IMR-90 (cell line): ENCODE results near the gene ITGAE. TPM values are rescaled to one million over a fixed set of nuclear protein-coding genes. Genes with fewer than 3 reads are reported as not detected.

Source experiments
- ATAC-seq: fragments of 200-7000 bp; cut with Tn5 transposase; 2 replicates; pipeline ENCODE4 v1.9.1; 2020; ENCODE audit warnings: low read depth, mild to moderate bottlenecking, moderate library complexity
- BruUV-seq: library from RNA; stranded (reverse); fragments of 400-500 nt; replicated peaks from 2 replicates; lab custom pipeline; 2021; lab: Mats Ljungman, UMichigan
- CTCF ChIA-PET: fragments of 300-600 bp; formaldehyde crosslinking; extraction: SDS; loops from one replicate; lab custom pipeline; 2021; ENCODE audit warnings: antibody characterized with exemption; lab: Yijun Ruan, JAX
- POLR2A ChIA-PET: fragments of 300-600 bp; sonication (Branson Sonifier 250); formaldehyde crosslinking; loops from one replicate; lab custom pipeline; 2022; ENCODE audit warnings: antibody characterized with exemption; ENCODE audit not compliant: unreplicated experiment; lab: Charles Lee
- DNase-seq: peaks from one replicate; pipeline ENCODE4 v3.0.0; 2013
- H2AFZ ChIP-seq: replicated peaks from 2 replicates; pipeline ENCODE3; 2013; ENCODE audit warnings: low read length, mild to moderate bottlenecking; ENCODE audit not compliant: poor library complexity
- H2AK5ac ChIP-seq: 2 replicates; pipeline ENCODE4 v1.6.1; 2013; ENCODE audit warnings: low read depth, low read length, inconsistent platforms
- H2AK9ac ChIP-seq: replicated peaks from 2 replicates; pipeline ENCODE3; 2013; ENCODE audit warnings: mild to moderate bottlenecking, low read depth, low read length, moderate library complexity; ENCODE audit not compliant: poor library complexity
- H2BK120ac ChIP-seq: 2 replicates; pipeline ENCODE4 v1.6.1; 2013; ENCODE audit warnings: low read depth, low read length, inconsistent platforms
- H2BK15ac ChIP-seq: 3 replicates; pipeline ENCODE4 v1.6.1; 2013; ENCODE audit warnings: low read depth, low read length, inconsistent platforms
- H2BK20ac ChIP-seq: 2 replicates; pipeline ENCODE4 v1.6.1; 2013; ENCODE audit warnings: low read depth, mild to moderate bottlenecking, inconsistent platforms, low read length, moderate library complexity
- H2BK5ac ChIP-seq: 2 replicates; pipeline ENCODE4 v1.6.1; 2013; ENCODE audit warnings: mild to moderate bottlenecking, low read depth, low read length, inconsistent platforms; ENCODE audit not compliant: poor library complexity, severe bottlenecking
- H3K14ac ChIP-seq: replicated peaks from 2 replicates; pipeline ENCODE4 v1.6.1; 2013; ENCODE audit warnings: low read depth, low read length, inconsistent platforms
- H3K18ac ChIP-seq: 2 replicates; pipeline ENCODE4 v1.6.1; 2013; ENCODE audit warnings: low read depth, low read length, control low read depth
- H3K23ac ChIP-seq: 2 replicates; pipeline ENCODE4 v1.6.1; 2013; ENCODE audit warnings: low read depth, low read length, inconsistent platforms
- H3K27ac ChIP-seq: 2 replicates; pipeline ENCODE4 v1.5.1; 2013; ENCODE audit warnings: mild to moderate bottlenecking, control low read depth, low read length; ENCODE audit not compliant: insufficient read depth
- H3K27me3 ChIP-seq: 2 replicates; pipeline ENCODE4 v1.6.1; 2013; ENCODE audit warnings: low read length; ENCODE audit not compliant: control insufficient read depth, insufficient read depth
- H3K36me3 ChIP-seq: 2 replicates; pipeline ENCODE4 v1.6.1; 2013; ENCODE audit warnings: low read length, mixed read lengths; ENCODE audit not compliant: control insufficient read depth, insufficient read depth
- H3K4ac ChIP-seq: 2 replicates; pipeline ENCODE4 v1.6.1; 2013; ENCODE audit warnings: low read depth, low read length, inconsistent platforms
- H3K4me1 ChIP-seq: 2 replicates; pipeline ENCODE4 v1.6.1; 2013; ENCODE audit warnings: low read length, mixed read lengths; ENCODE audit not compliant: control insufficient read depth, insufficient read depth
- H3K4me2 ChIP-seq: 2 replicates; pipeline ENCODE4 v1.6.1; 2013; ENCODE audit warnings: low read depth, mild to moderate bottlenecking, control low read depth, low read length, moderate library complexity
- H3K4me3 ChIP-seq: 2 replicates; pipeline ENCODE4 v1.5.1; 2013; ENCODE audit warnings: low read depth, mild to moderate bottlenecking, control low read depth, low read length, moderate library complexity; ENCODE audit not compliant: insufficient read depth
- H3K56ac ChIP-seq: 2 replicates; pipeline ENCODE4 v1.6.1; 2013; ENCODE audit warnings: low read length, inconsistent platforms; ENCODE audit not compliant: insufficient read depth; ENCODE audit errors: extremely low read depth
- H3K79me1 ChIP-seq, 2 experiments: 2 replicates each; pipeline ENCODE4 v1.6.1; 2013; ENCODE audit warnings: low read length in 2 of 2, inconsistent platforms in 1 of 2, low read depth in 1 of 2
- H3K9ac ChIP-seq: 2 replicates; pipeline ENCODE4 v1.6.1; 2013; ENCODE audit warnings: low read depth, low read length, control low read depth
- H3K9me1 ChIP-seq: 2 replicates; pipeline ENCODE4 v1.6.1; 2013; ENCODE audit warnings: low read length, inconsistent platforms; ENCODE audit not compliant: insufficient read depth
- H3K9me3 ChIP-seq: 2 replicates; pipeline ENCODE4 v1.6.1; 2013; ENCODE audit warnings: low read length; ENCODE audit not compliant: control insufficient read depth, insufficient read depth
- H4K20me1 ChIP-seq: 2 replicates; pipeline ENCODE4 v1.6.1; 2013; ENCODE audit warnings: low read length, inconsistent platforms; ENCODE audit not compliant: insufficient read depth
- H4K5ac ChIP-seq: 2 replicates; pipeline ENCODE4 v1.6.1; 2013; ENCODE audit warnings: mild to moderate bottlenecking, low read depth, low read length, control low read depth
- H4K8ac ChIP-seq, 2 experiments: 2 replicates each; pipeline ENCODE4 v1.6.1; 2013; ENCODE audit warnings: low read depth in 2 of 2, low read length in 2 of 2, control low read depth in 1 of 2, inconsistent platforms in 1 of 2
- H4K91ac ChIP-seq: 2 replicates; pipeline ENCODE4 v1.6.1; 2013; ENCODE audit warnings: low read depth, low read length, inconsistent platforms; ENCODE audit not compliant: insufficient read depth
- BHLHE40 ChIP-seq: fragments of 150-350 bp; IDR thresholded peaks from 2 replicates; pipeline ENCODE4 v1.6.1; 2016; ENCODE audit warnings: mild to moderate bottlenecking, low read depth, low read length
- CEBPB ChIP-seq: IDR thresholded peaks from 2 replicates; pipeline ENCODE4 v1.6.1; 2012; ENCODE audit warnings: low read depth, low read length, improper control_type of control experiment
- CHD1 ChIP-seq: IDR thresholded peaks from 2 replicates; pipeline ENCODE4 v1.6.1; 2012; ENCODE audit warnings: low read depth, low read length, improper control_type of control experiment
- FOS ChIP-seq: fragments of 150-350 bp; IDR thresholded peaks from 2 replicates; pipeline ENCODE4 v1.6.1; 2016; ENCODE audit warnings: low read depth, low read length
- MAFK ChIP-seq: IDR thresholded peaks from 2 replicates; pipeline ENCODE4 v1.6.1; 2012; ENCODE audit warnings: low read depth, low read length, improper control_type of control experiment
- MAZ ChIP-seq: IDR thresholded peaks from 2 replicates; pipeline ENCODE4 v1.6.1; 2012; ENCODE audit warnings: low read depth, mild to moderate bottlenecking, low read length, improper control_type of control experiment, moderate library complexity, borderline replicate concordance
- MXI1 ChIP-seq: IDR thresholded peaks from 2 replicates; pipeline ENCODE4 v1.6.1; 2012; ENCODE audit warnings: low read depth, mild to moderate bottlenecking, low read length, moderate library complexity, borderline replicate concordance
- POLR2A ChIP-seq: IDR thresholded peaks from 2 replicates; pipeline ENCODE4 v1.6.1; 2012; ENCODE audit warnings: mild to moderate bottlenecking, low read depth, low read length
- RAD21 ChIP-seq: IDR thresholded peaks from 2 replicates; pipeline ENCODE4 v1.6.1; 2012; ENCODE audit warnings: low read length, improper control_type of control experiment
- RCOR1 ChIP-seq: IDR thresholded peaks from 2 replicates; pipeline ENCODE4 v1.6.1; 2012; ENCODE audit warnings: mild to moderate bottlenecking, low read length, improper control_type of control experiment; ENCODE audit not compliant: insufficient replicate concordance
- RFX5 ChIP-seq: IDR thresholded peaks from 2 replicates; pipeline ENCODE4 v1.8.0; 2012; ENCODE audit warnings: low read depth, mild to moderate bottlenecking, low read length, moderate library complexity
- SMC3 ChIP-seq: fragments of 150-350 bp; IDR thresholded peaks from 2 replicates; pipeline ENCODE4 v1.6.1; 2016; ENCODE audit warnings: low read depth, mild to moderate bottlenecking, antibody characterized with exemption, low read length, moderate library complexity
- USF2 ChIP-seq: fragments of 150-350 bp; IDR thresholded peaks from 2 replicates; pipeline ENCODE4 v1.6.1; 2017; ENCODE audit warnings: mild to moderate bottlenecking, antibody characterized with exemption, low read length, low read depth
- WGBS, 2 experiments: methylation state at CpG; one replicate each; pipeline versions ENCODE4 v1.1.5 to v1.1.7; 2013; ENCODE audit warnings: missing lambda C conversion rate in 2 of 2; ENCODE audit not compliant: insufficient read length in 1 of 2; ENCODE audit errors: extremely low coverage in 2 of 2; 5-methylcytosine and 5-hydroxymethylcytosine counted together
- dilution Hi-C: fragments of 300-500 bp; cut with HindIII; formaldehyde crosslinking; loops from one replicate; pipeline ENCODE4 v1.14.3; 2018; ENCODE audit warnings: low sequenced_read_pairs; ENCODE audit not compliant: unreplicated experiment
- in situ Hi-C: fragments of 300-500 bp; cut with MboI; formaldehyde crosslinking; loops from 3 replicates; pipeline ENCODE4 v1.14.3; 2019; ENCODE audit warnings: low sequenced_read_pairs, inconsistent platforms, mixed read lengths
- intact Hi-C: fragments of 100-400 bp; cut with micrococcal nuclease; formaldehyde crosslinking; loops from 2 replicates; pipeline ENCODE4 v1.10.0; 2022
- polyA plus RNA-seq, 3 experiments: library from polyadenylated mRNA; depleted of rRNA; stranded (reverse); fragments of >200 nt; gene quantifications; 2 replicates each; pipeline ENCODE4 v1.2.3, GENCODE V29; 2012; ENCODE audit warnings: low replicate concordance in 1 of 3
- total RNA-seq: library from RNA; depleted of rRNA; stranded (reverse); fragments of >200 nt; gene quantifications from 2 replicates; pipeline ENCODE4 v1.2.3, GENCODE V29; 2012
- TF ChIP-seq, protein P1 (sequence below): conservative IDR thresholded peaks from 2 replicates; pipeline ENCODE4 v1.5.1; 2012; ENCODE audit warnings: mild to moderate bottlenecking, low read depth, low read length, improper control_type of control experiment

ITGAE gene
- total and polyA plus RNA-seq, 2 of the 4 experiments (the other 2 are of a cell fraction) = 54.1 to 60.8 TPM

DNA sequence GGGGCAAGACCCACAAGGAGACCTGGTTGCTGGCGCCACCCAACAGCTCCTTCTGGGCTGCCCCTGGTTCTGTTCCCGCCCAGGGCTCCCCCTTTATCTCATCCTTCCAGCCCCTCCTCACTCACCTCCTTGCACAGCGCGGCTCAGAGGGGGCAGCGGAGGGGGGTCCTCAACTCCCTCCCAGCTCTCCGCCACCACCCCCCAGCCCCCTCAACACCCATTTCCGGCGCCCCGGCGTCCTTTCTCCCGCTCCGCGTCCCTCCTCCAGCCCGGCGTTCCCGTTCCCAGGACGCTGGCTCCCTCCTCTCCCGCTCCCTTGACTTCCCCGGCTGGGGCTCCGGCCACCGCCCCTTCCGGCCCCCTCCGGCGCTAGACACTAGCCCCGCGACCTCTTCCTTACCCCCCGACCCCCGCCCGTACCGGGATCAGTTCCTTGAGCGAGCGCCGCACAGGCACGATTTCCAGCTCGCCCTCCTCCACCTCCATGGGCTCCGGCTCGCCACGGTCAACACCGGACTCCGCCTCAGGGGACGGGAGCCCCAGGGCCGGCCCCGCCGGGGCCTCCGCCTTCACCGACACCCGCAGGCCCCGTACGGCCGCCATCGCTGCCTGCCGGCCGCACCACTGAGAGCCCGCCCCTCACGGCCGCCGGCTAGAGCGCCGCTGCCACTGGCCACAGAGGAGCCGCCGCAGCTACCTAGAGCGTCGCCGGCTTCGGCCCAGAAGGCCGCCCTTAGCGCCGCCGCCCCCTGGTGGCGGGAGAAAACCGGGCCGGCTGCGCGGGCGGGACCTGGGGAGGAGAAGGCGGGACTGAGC, 44.8 kb upstream of the ITGAE start, which contains the start of gene NCBP3:
Gene NCBP3, minus strand, starts transcription at position 626 of the 816 bp plus-strand sequence. Its CDS starts 23 bp downstream, at position 603.
- DNase-seq (peak; percentile 91), ATAC-seq (peak; percentile 100)
- Histone ChIP-seq H2AFZ (peak within 1 kb of the TSS; percentile 98), H3K27ac (peak within 1 kb of the TSS; percentile 95), H3K79me1 (peaks cover 20 to 32% of the 10 kb centered on the region in 2 experiments), H3K4me3 (peak within 1 kb of the TSS; percentile 88), H4K8ac (peak within 1 kb of the TSS; percentile 61 to 87; a peak in 3 of 4 replicates), H4K91ac (peak within 1 kb of the TSS; percentile 63), H3K9me3 (no peaks in the 10 kb centered on the region), H3K56ac (peak within 1 kb of the TSS; percentile 91), H2BK15ac (no peak within 1 kb of the TSS), H3K9ac (peak within 1 kb of the TSS; percentile 95), H3K18ac (peak within 1 kb of the TSS; percentile 62; the same call in 1 of the 2 replicates), H3K27me3 (peaks cover 6% of the 10 kb centered on the region), H3K14ac (peak within 1 kb of the TSS; percentile 87), H2AK9ac (peak within 1 kb of the TSS; percentile 35), H4K20me1 (peaks cover 13% of the 10 kb centered on the region; the same call in 1 of the 2 replicates), H2BK20ac (no peak within 1 kb of the TSS), H2AK5ac (peak within 1 kb of the TSS; percentile 79), H4K5ac (peak within 1 kb of the TSS; percentile 39; the same call in 1 of the 2 replicates), H3K9me1 (peaks cover 9% of the 10 kb centered on the region; the same call in 1 of the 2 replicates), H3K36me3 (peaks cover 14% of the 10 kb centered on the region), H3K4me1 (peaks cover 3% of the 10 kb centered on the region), H3K23ac (peak within 1 kb of the TSS; percentile 41), H2BK120ac (peak within 1 kb of the TSS; percentile 71; the same call in 1 of the 2 replicates), H3K4ac (peak within 1 kb of the TSS; percentile 90), H2BK5ac (peak within 1 kb of the TSS; percentile 84), H3K4me2 (peak within 1 kb of the TSS; percentile 97)
- dilution Hi-C loops (no loop called here), intact Hi-C loops (loop anchor here (1.0 to 2.0 kb wide), 2 partner anchors 47 to 109 kb away; partner anchors contain the start of gene CAMKK1), in situ Hi-C loops (no loop called here)
- ChIA-PET POLR2A (interaction anchor here (0.7 kb wide), 2 partner anchors 71 to 110 kb away, joined by 3 read pairs; no protein-coding TSS in a partner anchor), CTCF (interaction anchor here (0.6 to 3.2 kb wide), 16 partner anchors 9 to 173 kb away, joined by 3 to 18 read pairs (median 4); no protein-coding TSS in a partner anchor)
- WGBS, 2 experiments = 0% methylated on average over 27 of the region's 76 CpGs; no CpG with 5 or more reads in 1 of the 2 experiments
- BruUV-seq = no TSS peak
- TF ChIP-seq MAZ (peak; percentile 96), BHLHE40 (0 out of 2 replicates have a peak, but pooled peaks have one; percentile 12), POLR2A (peak; percentile 95), FOS (no peak), RAD21 (peak; percentile 36), CHD1 (no peak), RCOR1 (no peak), RFX5 (no peak), USF2 (no peak), CEBPB (no peak), SMC3 (peak; percentile 48; the same call in 1 of the 2 replicates), MAFK (no peak), MXI1 (0 out of 2 replicates have a peak, but pooled peaks have one; percentile 6)
- TF ChIP-seq, protein P1, sequence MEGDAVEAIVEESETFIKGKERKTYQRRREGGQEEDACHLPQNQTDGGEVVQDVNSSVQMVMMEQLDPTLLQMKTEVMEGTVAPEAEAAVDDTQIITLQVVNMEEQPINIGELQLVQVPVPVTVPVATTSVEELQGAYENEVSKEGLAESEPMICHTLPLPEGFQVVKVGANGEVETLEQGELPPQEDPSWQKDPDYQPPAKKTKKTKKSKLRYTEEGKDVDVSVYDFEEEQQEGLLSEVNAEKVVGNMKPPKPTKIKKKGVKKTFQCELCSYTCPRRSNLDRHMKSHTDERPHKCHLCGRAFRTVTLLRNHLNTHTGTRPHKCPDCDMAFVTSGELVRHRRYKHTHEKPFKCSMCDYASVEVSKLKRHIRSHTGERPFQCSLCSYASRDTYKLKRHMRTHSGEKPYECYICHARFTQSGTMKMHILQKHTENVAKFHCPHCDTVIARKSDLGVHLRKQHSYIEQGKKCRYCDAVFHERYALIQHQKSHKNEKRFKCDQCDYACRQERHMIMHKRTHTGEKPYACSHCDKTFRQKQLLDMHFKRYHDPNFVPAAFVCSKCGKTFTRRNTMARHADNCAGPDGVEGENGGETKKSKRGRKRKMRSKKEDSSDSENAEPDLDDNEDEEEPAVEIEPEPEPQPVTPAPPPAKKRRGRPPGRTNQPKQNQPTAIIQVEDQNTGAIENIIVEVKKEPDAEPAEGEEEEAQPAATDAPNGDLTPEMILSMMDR = peak; percentile 98
